Measurements from ENCODE around the gene RNF152. TPM values are rescaled to one million over a fixed set of nuclear protein-coding genes. Genes with fewer than 3 reads are reported as not detected.

The RNF152 gene
- total RNA-seq, 1 donor, result 12.8 TPM

DNA sequence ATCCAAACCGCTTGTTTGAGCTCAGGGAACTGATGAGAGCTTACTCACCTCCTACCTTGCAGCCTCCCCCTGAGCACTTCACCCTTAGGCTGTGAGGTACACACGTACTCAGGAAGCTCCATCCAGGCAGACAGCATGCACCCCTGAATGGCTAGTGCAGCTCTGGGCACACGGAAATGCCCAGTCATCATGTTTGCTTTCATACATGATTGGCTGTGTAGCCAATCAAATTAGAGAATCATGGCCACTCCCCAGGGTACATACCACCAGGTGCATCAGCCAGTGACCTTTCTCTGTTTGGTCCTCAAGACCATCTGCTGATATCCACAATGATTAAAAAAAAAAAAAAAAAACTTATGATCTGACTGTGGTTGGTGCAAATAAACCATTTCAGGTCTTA is 42.1 kb downstream of the RNF152 start:
- TF ChIP-seq, protein P1, sequence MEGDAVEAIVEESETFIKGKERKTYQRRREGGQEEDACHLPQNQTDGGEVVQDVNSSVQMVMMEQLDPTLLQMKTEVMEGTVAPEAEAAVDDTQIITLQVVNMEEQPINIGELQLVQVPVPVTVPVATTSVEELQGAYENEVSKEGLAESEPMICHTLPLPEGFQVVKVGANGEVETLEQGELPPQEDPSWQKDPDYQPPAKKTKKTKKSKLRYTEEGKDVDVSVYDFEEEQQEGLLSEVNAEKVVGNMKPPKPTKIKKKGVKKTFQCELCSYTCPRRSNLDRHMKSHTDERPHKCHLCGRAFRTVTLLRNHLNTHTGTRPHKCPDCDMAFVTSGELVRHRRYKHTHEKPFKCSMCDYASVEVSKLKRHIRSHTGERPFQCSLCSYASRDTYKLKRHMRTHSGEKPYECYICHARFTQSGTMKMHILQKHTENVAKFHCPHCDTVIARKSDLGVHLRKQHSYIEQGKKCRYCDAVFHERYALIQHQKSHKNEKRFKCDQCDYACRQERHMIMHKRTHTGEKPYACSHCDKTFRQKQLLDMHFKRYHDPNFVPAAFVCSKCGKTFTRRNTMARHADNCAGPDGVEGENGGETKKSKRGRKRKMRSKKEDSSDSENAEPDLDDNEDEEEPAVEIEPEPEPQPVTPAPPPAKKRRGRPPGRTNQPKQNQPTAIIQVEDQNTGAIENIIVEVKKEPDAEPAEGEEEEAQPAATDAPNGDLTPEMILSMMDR (IDR thresholded peaks at IDR 0.05; ENCODE audit: insufficient read depth, low read length), result no peak
- DNase-seq (ENCODE audit: low read depth), result no peak
- H3K4me3 ChIP-seq (ENCODE audit: low read depth, low read length), result no peak overlapping the region

DNA sequence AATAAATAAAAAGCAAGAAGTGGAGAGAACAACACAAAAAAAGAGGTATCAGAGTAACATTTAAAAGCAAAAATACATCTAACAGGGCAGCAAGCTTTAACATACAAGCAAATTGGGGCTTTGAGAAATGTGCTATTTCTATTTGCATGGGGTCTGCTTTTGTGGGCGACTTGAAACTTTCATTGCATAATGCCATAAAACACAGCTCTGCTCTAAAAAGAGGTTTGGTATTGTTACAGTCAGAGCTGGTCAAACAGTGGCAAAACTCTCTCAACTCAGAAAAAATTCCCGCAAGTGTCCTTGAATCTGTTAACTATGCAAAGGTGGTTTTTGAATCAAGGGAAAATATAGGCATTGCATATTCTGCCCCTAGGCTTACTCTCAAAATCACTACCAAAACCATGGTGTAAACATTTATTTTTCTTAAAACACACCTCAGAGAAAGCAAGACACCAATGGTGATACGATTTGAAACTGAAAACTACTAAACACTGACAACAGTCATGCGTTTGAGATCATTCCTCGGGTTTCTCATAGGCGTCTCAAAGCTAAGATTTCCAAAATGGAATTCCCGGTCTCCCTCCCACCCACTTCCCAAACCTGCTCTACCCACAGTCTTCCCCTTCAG is 45.5 kb downstream of the RNF152 start:
- TF ChIP-seq, protein P1 (IDR thresholded peaks at IDR 0.05; ENCODE audit: insufficient read depth, low read length), result no peak
- DNase-seq (ENCODE audit: low read depth), result no peak
- no peak overlapping the region for H3K4me3 ChIP-seq (ENCODE audit: low read depth, low read length)

GRCh38 chr18:61845197-61845596 is 47.6 kb downstream of the RNF152 start:
- TF ChIP-seq, protein P1 (IDR thresholded peaks at IDR 0.05; ENCODE audit: insufficient read depth, low read length), result no peak
- H3K4me3 ChIP-seq (ENCODE audit: low read depth, low read length), result no peak overlapping the region

DNA sequence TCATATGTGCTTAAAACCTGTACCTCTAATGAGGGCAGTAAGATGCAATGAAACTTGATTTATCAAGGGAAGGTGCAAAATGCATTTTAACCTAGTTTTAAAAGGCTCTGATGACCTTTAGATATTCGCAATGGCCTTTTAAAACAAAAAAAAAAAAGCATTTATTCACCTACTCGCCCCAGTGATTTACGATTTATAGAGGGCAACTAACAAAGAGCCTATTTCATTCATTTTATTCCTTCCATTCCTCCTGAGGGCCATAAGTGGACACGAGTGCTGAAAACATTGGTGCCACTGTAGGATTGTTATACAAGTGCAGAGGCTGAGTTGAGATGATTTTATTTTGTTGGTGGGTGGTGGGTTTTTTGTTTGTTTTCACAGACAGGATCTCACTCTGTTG is 48.1 kb downstream of the RNF152 start:
- TF ChIP-seq, protein P1 (IDR thresholded peaks at IDR 0.05; ENCODE audit: insufficient read depth, low read length), result no peak
- H3K4me3 ChIP-seq (ENCODE audit: low read depth, low read length), result no peak overlapping the region
- no peak for DNase-seq (ENCODE audit: low read depth)

More at GRCh38 chr18:61845197-61845596, 47.6 kb downstream of the RNF152 start:
- DNase-seq (ENCODE audit: low read depth), result no peak

DNA sequence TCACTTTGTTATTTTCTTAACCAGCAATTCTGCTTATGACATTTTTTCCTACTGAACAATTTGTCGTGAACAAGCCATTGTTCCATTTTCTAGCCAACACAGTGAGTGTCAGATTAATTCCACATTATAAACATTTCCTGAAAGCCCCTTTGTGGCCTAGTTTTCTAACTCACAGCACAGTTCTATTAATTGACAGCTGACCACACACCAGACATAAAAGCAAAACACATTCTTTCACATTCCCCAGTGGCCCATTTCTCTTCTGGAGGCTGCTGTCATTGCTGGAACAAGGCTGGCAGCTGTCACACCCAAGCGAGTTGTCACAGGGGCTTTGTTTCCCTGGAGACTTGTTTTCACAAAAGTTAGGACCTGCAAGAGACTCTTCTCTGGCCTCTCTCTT is 50.7 kb downstream of the RNF152 start:
- H3K4me3 ChIP-seq (ENCODE audit: low read depth, low read length), result no peak overlapping the region
- TF ChIP-seq, protein P1 (IDR thresholded peaks at IDR 0.05; ENCODE audit: insufficient read depth, low read length), result no peak
- DNase-seq (ENCODE audit: low read depth), result no peak

DNA sequence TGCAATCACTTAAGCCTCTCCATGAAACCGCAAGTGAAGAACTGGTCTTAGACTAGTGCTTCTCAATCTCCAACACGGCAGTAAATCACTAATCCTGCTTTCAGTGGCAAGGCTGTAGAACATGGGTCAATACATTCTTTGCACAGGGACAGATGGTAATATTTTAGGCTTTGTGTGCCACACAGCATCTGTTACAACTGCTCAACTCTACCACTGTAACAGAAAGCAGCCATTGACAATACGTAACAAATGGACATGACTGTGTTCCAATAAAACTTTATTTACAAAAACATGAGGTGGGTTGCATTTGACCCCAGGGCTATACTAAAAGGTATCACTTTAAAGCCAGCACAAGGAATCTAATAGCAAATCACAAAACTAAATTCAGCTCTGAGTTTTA is 51.1 kb downstream of the RNF152 start:
- H3K4me3 ChIP-seq (ENCODE audit: low read depth, low read length), result no peak overlapping the region
- TF ChIP-seq, protein P1 (IDR thresholded peaks at IDR 0.05; ENCODE audit: insufficient read depth, low read length), result no peak
- DNase-seq (ENCODE audit: low read depth), result no peak

DNA sequence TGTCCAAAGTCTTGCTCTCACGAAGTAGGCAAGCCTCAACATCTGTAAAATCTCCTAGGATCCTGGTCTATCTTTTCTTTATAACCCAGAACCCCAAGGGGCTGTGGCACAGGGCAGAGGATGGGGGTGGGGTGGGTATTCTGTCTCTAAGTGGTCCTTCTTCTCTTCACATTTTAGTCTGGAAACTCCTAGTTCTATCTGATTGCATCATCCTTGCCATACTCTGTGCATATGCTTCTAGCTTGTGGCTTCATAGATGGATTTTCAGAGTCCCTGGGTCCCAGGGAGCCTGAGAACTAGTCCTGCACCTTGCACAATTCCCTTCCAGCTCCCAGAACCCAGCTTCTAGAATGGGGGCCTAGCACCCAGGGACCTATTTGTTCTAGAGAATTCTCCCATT is 52.5 kb downstream of the RNF152 start:
- no peak overlapping the region for H3K4me3 ChIP-seq (ENCODE audit: low read depth, low read length)
- TF ChIP-seq, protein P1 (IDR thresholded peaks at IDR 0.05; ENCODE audit: insufficient read depth, low read length), result no peak
- no peak for DNase-seq (ENCODE audit: low read depth)

All from fibroblast of the aortic adventitia (primary cell).